AG20443 (cell line): ENCODE results near the gene EDARADD.

ENCODE experiments used
- DNase-seq: peaks from one replicate; pipeline ENCODE4 v3.0.0; 2012; ENCODE audit warnings: low spot score, mixed read lengths

EDARADD gene

GRCh38 chr1:236394879-236395229 lies 768 bp downstream of the EDARADD start:
- no peak for DNase-seq

GRCh38 chr1:236395230-236395946 lies 1.3 kb downstream of the EDARADD start:
- DNase-seq = peak; percentile 29

- DNase-seq = no peak
Measured at GRCh38 chr1:236395947-236396664, 2.0 kb downstream of the EDARADD start.

GRCh38 chr1:236396665-236397043 lies 2.6 kb downstream of the EDARADD start:
- no peak for DNase-seq

GRCh38 chr1:236397173-236397759 lies 3.2 kb downstream of the EDARADD start:
- no peak for DNase-seq

- DNase-seq = no peak
Measured at GRCh38 chr1:236398538-236398937, 4.5 kb downstream of the EDARADD start.

- DNase-seq = no peak
Measured at GRCh38 chr1:236400061-236400603, 6.0 kb downstream of the EDARADD start.

- no peak for DNase-seq
Measured at GRCh38 chr1:236401698-236402097, 7.6 kb downstream of the EDARADD start.

GRCh38 chr1:236403905-236404696 lies 10.0 kb downstream of the EDARADD start:
- no peak for DNase-seq

GRCh38 chr1:236407059-236407458 lies 13.0 kb downstream of the EDARADD start:
- no peak for DNase-seq

GRCh38 chr1:236413688-236414087 lies 19.6 kb downstream of the EDARADD start:
- DNase-seq = no peak

GRCh38 chr1:236416165-236416564 lies 22.1 kb downstream of the EDARADD start:
- DNase-seq = no peak

GRCh38 chr1:236417336-236417735 lies 23.2 kb downstream of the EDARADD start:
- no peak for DNase-seq

- no peak for DNase-seq
Measured at GRCh38 chr1:236419502-236419901, 25.4 kb downstream of the EDARADD start.

GRCh38 chr1:236421022-236421421 lies 26.9 kb downstream of the EDARADD start:
- DNase-seq = no peak

GRCh38 chr1:236421850-236422516 lies 27.9 kb downstream of the EDARADD start:
- DNase-seq = no peak

- no peak for DNase-seq
Measured at GRCh38 chr1:236422517-236422876, 28.4 kb downstream of the EDARADD start.

GRCh38 chr1:236425031-236425663 lies 31.1 kb downstream of the EDARADD start:
- DNase-seq = no peak

GRCh38 chr1:236426215-236426614 lies 32.1 kb downstream of the EDARADD start:
- DNase-seq = no peak

GRCh38 chr1:236429715-236430274 lies 35.7 kb downstream of the EDARADD start:
- no peak for DNase-seq

- DNase-seq = no peak
Measured at GRCh38 chr1:236433819-236434315, 39.8 kb downstream of the EDARADD start.
